IgD-negative memory B cell (primary cell): Measurements from ENCODE around the gene OPRM1. TPM values are rescaled to one million over a fixed set of nuclear protein-coding genes. Genes with fewer than 3 reads are reported as not detected.

Source experiments
- H3K27ac Mint-ChIP-seq, 3 donors: one replicate each; pipeline ENCODE4 v1.8.0; 2020 to 2022; ENCODE audit warnings: mild to moderate bottlenecking in 3 of 3, mixed read lengths in 3 of 3, moderate library complexity in 1 of 3
- H3K27me3 Mint-ChIP-seq: one replicate; pipeline ENCODE4 v1.8.0; 2021; ENCODE audit warnings: mixed read lengths
- H3K36me3 Mint-ChIP-seq: one replicate; pipeline ENCODE4 v1.8.0; 2020; ENCODE audit warnings: mild to moderate bottlenecking, mixed read lengths
- H3K4me1 Mint-ChIP-seq, 3 donors: one replicate each; pipeline ENCODE4 v1.8.0; 2020 to 2022; ENCODE audit warnings: mixed read lengths in 3 of 3, mild to moderate bottlenecking in 1 of 3
- H3K4me3 Mint-ChIP-seq, 4 donors: one replicate each; pipeline ENCODE4 v1.8.0; 2020 to 2022; ENCODE audit warnings: mild to moderate bottlenecking in 4 of 4, mixed read lengths in 4 of 4, moderate library complexity in 3 of 4
- H3K9me3 Mint-ChIP-seq, 3 donors: one replicate each; pipeline ENCODE4 v1.8.0; 2020 to 2021; ENCODE audit warnings: mixed read lengths in 3 of 3, mild to moderate bottlenecking in 1 of 3
- polyA plus RNA-seq: library from polyadenylated mRNA; unstranded; fragments of 300-500 nt; fragmentation: Illumina TruSeq; gene quantifications from one replicate; pipeline ENCODE4 v1.2.3, GENCODE V29; 2021

OPRM1 gene
- polyA plus RNA-seq, 1 donor from 2014 or later: not detected

GRCh38 chr6:154267508-154268106, 228.6 kb downstream of the OPRM1 start:
- Mint-ChIP-seq H3K4me3 (no peak overlapping the region), H3K4me1 (no peaks in the 10 kb centered on the region), H3K27me3 (peaks cover 4% of the 10 kb centered on the region), H3K9me3 (peaks cover 0 to 7% (median 2%) of the 10 kb centered on the region in 3 donors), H3K36me3 (no peaks in the 10 kb centered on the region), H3K27ac (no peak overlapping the region)

GRCh38 chr6:154268486-154268885, 229.4 kb downstream of the OPRM1 start:
- Mint-ChIP-seq H3K4me3 (no peak overlapping the region), H3K27ac (no peak overlapping the region), H3K9me3 (peaks cover 0 to 7% (median 2%) of the 10 kb centered on the region in 3 donors), H3K36me3 (no peaks in the 10 kb centered on the region), H3K27me3 (peaks cover 4% of the 10 kb centered on the region), H3K4me1 (no peaks in the 10 kb centered on the region)

GRCh38 chr6:154274168-154274567, 235.1 kb downstream of the OPRM1 start:
- H3K9me3 Mint-ChIP-seq: no peaks in the 10 kb centered on the region
- no peak overlapping the region for H3K4me3 Mint-ChIP-seq
- peaks cover 3 to 6% (median 5%) of the 10 kb centered on the region in 3 donors for H3K4me1 Mint-ChIP-seq
- peaks cover 9% of the 10 kb centered on the region for H3K27me3 Mint-ChIP-seq
- H3K27ac Mint-ChIP-seq: no peak overlapping the region
- H3K36me3 Mint-ChIP-seq: no peaks in the 10 kb centered on the region

GRCh38 chr6:154276810-154277628, 238.0 kb downstream of the OPRM1 start:
- no peaks in the 10 kb centered on the region for H3K36me3 Mint-ChIP-seq

GRCh38 chr6:154277629-154278017, 238.6 kb downstream of the OPRM1 start:
- Mint-ChIP-seq H3K4me3 (peak overlapping the region; percentile 40 to 86 (median 60)), H3K36me3 (no peaks in the 10 kb centered on the region), H3K27ac (no peak overlapping the region), H3K27me3 (peaks cover 7% of the 10 kb centered on the region), H3K4me1 (peaks cover 4 to 6% (median 5%) of the 10 kb centered on the region in 3 donors), H3K9me3 (no peaks in the 10 kb centered on the region)

More at GRCh38 chr6:154276810-154277628, 238.0 kb downstream of the OPRM1 start:
- peaks cover 3 to 6% (median 5%) of the 10 kb centered on the region in 3 donors for H3K4me1 Mint-ChIP-seq
- peak overlapping the region; percentile 40 to 86 (median 60) for H3K4me3 Mint-ChIP-seq
- no peaks in the 10 kb centered on the region for H3K9me3 Mint-ChIP-seq
- peaks cover 7% of the 10 kb centered on the region for H3K27me3 Mint-ChIP-seq
- peak overlapping the region in 1 of 3 donors; percentile 5 for H3K27ac Mint-ChIP-seq

GRCh38 chr6:154280521-154280920, 241.5 kb downstream of the OPRM1 start:
- Mint-ChIP-seq H3K4me1 (peaks cover 5 to 6% (median 5%) of the 10 kb centered on the region in 3 donors), H3K27me3 (peaks cover 6% of the 10 kb centered on the region), H3K4me3 (no peak overlapping the region), H3K27ac (no peak overlapping the region), H3K9me3 (no peaks in the 10 kb centered on the region), H3K36me3 (no peaks in the 10 kb centered on the region)

- Mint-ChIP-seq H3K36me3 (peaks cover 2% of the 10 kb centered on the region), H3K4me1 (peaks cover 0 to 5% (median 0%) of the 10 kb centered on the region in 3 donors), H3K27ac (no peak overlapping the region), H3K4me3 (no peak overlapping the region), H3K9me3 (no peaks in the 10 kb centered on the region), H3K27me3 (no peaks in the 10 kb centered on the region)
These were observed 245.3 kb downstream of the OPRM1 start for GRCh38 chr6:154284313-154284853.

GRCh38 chr6:154285826-154286225, 246.8 kb downstream of the OPRM1 start:
- Mint-ChIP-seq H3K36me3 (peaks cover 2% of the 10 kb centered on the region), H3K4me3 (no peak overlapping the region), H3K9me3 (no peaks in the 10 kb centered on the region), H3K27me3 (no peaks in the 10 kb centered on the region), H3K27ac (no peak overlapping the region), H3K4me1 (peaks cover 1 to 5% (median 5%) of the 10 kb centered on the region in 3 donors)

- H3K36me3 Mint-ChIP-seq: peaks cover 2% of the 10 kb centered on the region
- H3K27ac Mint-ChIP-seq: no peak overlapping the region
These were observed 250.9 kb downstream of the OPRM1 start for GRCh38 chr6:154289818-154290508.

GRCh38 chr6:154292066-154292465, 253.0 kb downstream of the OPRM1 start:
- Mint-ChIP-seq H3K9me3 (no peaks in the 10 kb centered on the region), H3K36me3 (peaks cover 4% of the 10 kb centered on the region), H3K4me3 (no peak overlapping the region), H3K4me1 (peaks cover 0 to 5% (median 1%) of the 10 kb centered on the region in 3 donors), H3K27ac (no peak overlapping the region), H3K27me3 (no peaks in the 10 kb centered on the region)

More at GRCh38 chr6:154289818-154290508, 250.9 kb downstream of the OPRM1 start:
- peak overlapping the region in 1 of 4 donors; percentile 33 for H3K4me3 Mint-ChIP-seq
- H3K9me3 Mint-ChIP-seq: no peaks in the 10 kb centered on the region
- peaks cover 1 to 5% (median 2%) of the 10 kb centered on the region in 3 donors for H3K4me1 Mint-ChIP-seq
- H3K27me3 Mint-ChIP-seq: no peaks in the 10 kb centered on the region

GRCh38 chr6:154292855-154293519, 253.9 kb downstream of the OPRM1 start:
- H3K9me3 Mint-ChIP-seq: no peaks in the 10 kb centered on the region
- H3K36me3 Mint-ChIP-seq: peaks cover 2% of the 10 kb centered on the region
- peaks cover 0 to 5% (median 1%) of the 10 kb centered on the region in 3 donors for H3K4me1 Mint-ChIP-seq
- no peaks in the 10 kb centered on the region for H3K27me3 Mint-ChIP-seq
- H3K27ac Mint-ChIP-seq: no peak overlapping the region
- H3K4me3 Mint-ChIP-seq: no peak overlapping the region

- no peaks in the 10 kb centered on the region for H3K27me3 Mint-ChIP-seq
- peak overlapping the region in 1 of 3 donors; percentile 25 for H3K27ac Mint-ChIP-seq
- H3K36me3 Mint-ChIP-seq: peaks cover 2% of the 10 kb centered on the region
- H3K9me3 Mint-ChIP-seq: peaks cover 0 to 2% (median 0%) of the 10 kb centered on the region in 3 donors
- H3K4me1 Mint-ChIP-seq: no peaks in the 10 kb centered on the region
- H3K4me3 Mint-ChIP-seq: no peak overlapping the region
These were observed 256.7 kb downstream of the OPRM1 start for GRCh38 chr6:154295733-154296132.
